ENCODE measurements around the gene PTGDR.
A peak's percentile ranks its signal among the peaks of the same experiment; 100 is the strongest.

The PTGDR gene

DNA sequence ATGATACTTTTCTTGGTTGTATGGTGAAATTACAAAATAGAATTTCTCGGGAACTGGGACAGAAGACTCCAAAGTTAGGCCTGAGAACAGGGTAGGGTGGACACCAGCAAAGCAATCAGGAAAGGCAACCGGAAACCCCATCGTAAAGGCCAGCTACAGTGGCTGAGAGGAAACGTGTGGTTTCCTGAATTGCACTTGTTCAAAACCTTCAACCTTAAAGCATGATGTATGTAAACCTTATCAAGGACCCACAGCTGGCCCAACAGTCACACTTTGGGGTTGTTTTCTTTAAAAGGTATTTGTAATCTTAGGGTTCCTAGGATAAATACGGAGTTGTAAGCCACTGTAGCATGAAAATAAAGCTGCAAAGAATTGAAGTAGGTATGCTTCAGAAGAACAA, 2.2 kb upstream of the PTGDR start:
- no peak for FAIRE-seq

DNA sequence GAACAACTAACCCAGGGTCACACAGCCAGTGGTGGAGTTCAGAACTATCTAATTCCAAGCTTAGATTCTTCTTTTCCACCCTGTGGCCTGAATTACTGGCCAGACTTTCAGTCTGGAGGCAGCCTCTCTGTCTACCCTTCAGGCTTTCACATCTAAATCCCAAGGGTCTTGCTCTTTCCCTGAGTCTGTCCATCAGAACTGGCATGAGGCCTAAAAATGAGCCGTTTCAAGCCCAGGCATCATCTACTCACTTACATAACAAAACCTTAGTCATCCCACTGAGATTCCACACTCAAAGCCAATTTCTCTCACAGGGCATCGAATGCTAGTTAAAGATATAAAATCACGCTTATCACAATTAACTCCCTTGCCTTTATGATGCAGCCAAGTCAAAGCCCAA, 1.3 kb upstream of the PTGDR start:
- FAIRE-seq: no peak

- no peak for FAIRE-seq
Measured at GRCh38 chr14:52266782-52267181, 716 bp upstream of the PTGDR start.

DNA sequence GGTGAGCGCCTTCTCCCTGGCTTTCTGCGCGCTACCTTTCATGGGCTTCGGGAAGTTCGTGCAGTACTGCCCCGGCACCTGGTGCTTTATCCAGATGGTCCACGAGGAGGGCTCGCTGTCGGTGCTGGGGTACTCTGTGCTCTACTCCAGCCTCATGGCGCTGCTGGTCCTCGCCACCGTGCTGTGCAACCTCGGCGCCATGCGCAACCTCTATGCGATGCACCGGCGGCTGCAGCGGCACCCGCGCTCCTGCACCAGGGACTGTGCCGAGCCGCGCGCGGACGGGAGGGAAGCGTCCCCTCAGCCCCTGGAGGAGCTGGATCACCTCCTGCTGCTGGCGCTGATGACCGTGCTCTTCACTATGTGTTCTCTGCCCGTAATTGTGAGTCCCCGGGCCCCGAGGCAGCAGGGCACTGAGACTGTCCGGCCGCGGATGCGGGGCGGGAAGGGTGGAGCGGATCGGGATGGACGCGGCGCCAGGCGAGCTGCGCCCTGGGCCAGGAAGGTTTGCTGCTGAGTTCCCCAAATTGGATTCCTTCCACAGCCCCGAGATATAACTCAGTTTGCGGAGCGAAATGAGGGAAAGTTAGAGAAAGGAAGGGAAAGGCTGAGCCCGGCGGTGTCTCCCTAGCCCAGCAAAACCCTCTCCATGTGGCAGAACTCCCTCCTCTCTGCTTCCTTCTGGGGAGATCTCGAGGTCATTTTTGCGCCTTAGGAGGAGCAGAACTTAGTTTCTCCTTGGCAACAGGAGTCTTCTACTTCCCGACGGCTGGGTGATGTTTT, 972 bp downstream of the PTGDR start:
- no peak for FAIRE-seq

DNA sequence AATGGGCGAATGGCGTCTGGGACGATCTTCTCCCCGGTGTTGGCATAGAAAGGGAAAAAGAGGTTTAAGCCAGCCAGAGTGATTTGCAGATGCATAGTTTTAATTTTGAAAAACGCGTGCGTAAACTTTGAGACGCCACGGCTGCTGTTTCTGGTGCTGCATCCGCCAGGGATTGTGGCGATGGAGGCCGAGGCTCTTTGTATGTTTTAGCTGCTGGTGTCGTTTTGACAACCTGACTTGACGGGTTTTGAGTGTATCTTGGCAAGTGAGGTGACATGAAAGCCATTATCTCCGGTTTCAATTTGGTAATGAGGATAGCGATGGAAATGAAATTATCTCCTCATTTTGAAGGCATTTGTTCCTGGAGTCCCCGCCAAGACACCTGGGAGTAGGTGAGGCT, 1.6 kb downstream of the PTGDR start:
- no peak for FAIRE-seq

DNA sequence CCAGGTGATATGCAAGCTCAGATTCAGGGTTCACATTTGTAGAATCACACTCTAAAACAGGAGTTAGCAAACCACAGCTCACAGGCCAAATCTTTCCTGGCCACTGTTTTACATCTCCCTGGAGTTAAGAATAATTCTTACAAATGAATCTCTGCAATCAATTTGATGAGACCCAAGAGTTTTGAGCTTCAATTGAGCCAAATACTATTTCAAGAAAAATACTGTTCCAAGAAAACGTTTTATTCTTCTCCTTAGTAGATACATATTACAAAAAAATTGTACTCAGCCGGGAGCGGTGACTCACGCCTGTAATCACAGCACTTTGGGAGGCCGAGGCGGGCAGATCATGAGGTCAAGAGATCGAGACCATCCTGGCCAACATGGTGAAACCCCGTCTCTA, 2.5 kb downstream of the PTGDR start:
- FAIRE-seq: no peak

- no peak for FAIRE-seq
Measured at GRCh38 chr14:52271538-52271937, 4.0 kb downstream of the PTGDR start.

- FAIRE-seq: no peak
Measured at GRCh38 chr14:52272375-52272774, 4.9 kb downstream of the PTGDR start.

DNA sequence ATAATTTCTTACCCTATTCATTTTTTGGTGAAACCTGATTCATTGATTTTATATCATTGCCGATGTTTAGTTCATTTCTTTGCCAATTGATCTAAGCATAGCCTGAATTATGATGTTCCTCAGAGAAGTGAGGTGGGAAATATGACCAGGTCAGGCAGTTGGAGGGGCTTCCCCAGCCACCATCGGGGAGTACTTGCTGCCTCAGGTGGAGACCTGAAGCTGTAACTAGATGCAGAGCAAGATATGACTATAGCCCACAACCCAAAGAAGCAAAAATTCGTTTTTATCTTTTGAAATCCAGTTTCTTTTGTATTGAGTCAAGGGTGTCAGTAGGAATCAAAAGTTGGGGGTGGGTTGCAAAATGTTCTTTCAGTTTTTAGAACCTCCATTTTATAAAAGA, 7.9 kb downstream of the PTGDR start:
- no peak for FAIRE-seq

DNA sequence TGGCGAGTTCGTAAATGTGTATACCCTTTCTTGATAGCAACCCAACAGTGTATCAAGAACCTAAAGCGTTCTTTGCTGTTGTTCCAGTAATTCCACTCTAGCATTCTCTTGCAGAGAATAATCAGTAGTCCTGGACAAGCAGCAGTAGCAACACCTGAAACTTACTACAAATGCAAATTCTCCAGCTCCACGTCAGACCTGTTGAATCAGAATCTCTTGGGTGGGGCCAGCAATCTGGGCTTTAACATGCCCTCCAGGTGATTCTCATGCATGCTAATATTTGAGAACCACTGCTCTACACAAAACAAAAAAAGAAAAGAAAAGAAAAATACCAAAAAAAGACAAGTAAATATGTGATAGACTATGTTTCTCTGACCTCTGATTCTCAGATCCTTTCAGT, 10.1 kb downstream of the PTGDR start:
- no peak for FAIRE-seq

GRCh38 chr14:52279408-52279807, 11.9 kb downstream of the PTGDR start:
- no peak for FAIRE-seq

GRCh38 chr14:52283099-52283498, 15.6 kb downstream of the PTGDR start:
- no peak for FAIRE-seq

GRCh38 chr14:52286661-52287649, 19.5 kb downstream of the PTGDR start:
- no peak for FAIRE-seq

DNA sequence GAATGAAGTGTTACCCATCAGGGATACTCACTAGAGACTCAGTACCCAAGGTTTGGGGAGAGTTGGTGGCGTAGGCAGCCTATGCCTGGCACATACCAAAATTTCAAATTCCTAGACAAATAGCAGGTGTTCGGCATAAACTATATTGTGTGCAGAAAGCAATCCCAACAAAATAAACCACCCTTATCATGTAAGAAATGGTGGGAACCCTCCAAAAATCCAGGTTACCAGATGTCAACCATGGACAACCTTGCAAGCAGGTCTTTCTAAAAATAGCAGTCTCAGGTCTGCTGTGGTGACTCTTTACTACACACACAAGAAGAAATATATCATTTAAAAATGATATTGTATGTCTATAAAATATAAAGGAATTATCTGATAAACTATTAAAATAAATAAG, 28.9 kb downstream of the PTGDR start:
- FAIRE-seq: no peak

GRCh38 chr14:52298795-52299194, 31.3 kb downstream of the PTGDR start:
- no peak for FAIRE-seq

GRCh38 chr14:52299692-52300278, 32.3 kb downstream of the PTGDR start:
- peak; percentile 98 for FAIRE-seq

DNA sequence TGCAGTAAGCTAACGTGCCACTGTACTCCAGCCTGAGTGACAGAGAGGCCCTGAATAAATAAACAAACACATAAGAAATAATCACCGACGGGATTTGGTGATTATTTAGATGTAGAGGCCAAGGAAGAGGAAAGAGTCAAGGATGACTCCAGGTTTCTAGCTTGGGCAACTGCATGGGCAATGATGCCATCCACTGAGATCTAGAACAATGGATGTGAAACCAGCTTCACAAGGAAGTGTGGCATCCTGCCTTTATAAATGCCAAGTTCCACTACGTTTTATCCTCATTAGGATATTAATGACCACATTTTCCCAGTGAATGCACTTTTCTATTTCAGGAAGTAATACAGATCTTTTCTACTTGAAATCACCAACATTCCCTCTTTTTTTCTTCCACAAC, 35.7 kb downstream of the PTGDR start:
- no peak for FAIRE-seq

GRCh38 chr14:52304248-52304904, 36.9 kb downstream of the PTGDR start:
- FAIRE-seq: no peak

GRCh38 chr14:52305014-52305413, 37.5 kb downstream of the PTGDR start:
- FAIRE-seq: peak; percentile 30

GRCh38 chr14:52307376-52307775, 39.9 kb downstream of the PTGDR start:
- FAIRE-seq: no peak

GRCh38 chr14:52307905-52308304, 40.4 kb downstream of the PTGDR start:
- FAIRE-seq: no peak

DNA sequence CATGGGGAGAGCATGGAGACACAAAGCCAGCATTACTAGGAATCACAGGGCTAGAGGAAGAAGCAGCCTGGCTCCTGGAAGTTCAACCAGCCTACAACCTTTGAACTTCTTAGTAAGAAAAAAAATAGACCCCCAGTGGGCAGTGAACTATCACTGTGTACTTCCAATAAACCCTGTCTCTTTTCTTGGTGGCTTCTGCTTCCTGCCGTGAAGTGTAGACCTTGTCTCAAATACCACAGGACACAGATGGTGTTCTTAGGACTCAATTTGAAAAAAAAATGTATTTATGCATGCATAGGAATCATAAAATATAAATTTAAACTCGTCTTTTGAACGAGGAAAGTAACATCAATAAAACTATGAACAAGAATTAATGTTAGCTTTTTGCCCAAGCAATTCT, 43.0 kb downstream of the PTGDR start:
- FAIRE-seq: no peak

DNA sequence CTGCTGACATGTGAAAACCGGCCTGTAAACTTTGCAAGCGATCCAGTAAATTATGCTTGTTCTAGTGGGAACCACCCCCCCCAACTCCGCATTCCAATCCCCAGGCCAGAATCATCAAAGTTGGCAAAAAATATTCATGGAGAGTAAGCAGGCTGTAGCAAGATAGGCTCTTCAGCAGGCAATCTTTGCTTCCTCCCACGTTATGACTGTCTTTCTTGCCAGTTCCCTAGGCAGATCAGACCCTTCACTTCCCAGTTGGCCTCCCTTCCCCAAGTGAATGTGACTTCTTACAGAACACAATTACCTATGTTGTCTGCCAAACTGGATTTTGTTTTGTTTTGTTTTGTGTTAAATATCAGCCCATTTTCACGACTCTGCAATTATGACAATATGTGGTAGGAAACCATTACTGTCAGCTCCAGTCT, 45.4 kb downstream of the PTGDR start:
- no peak for FAIRE-seq
